ENCODE results near the gene ANKRD10. TPM values are rescaled to one million over a fixed set of nuclear protein-coding genes. Genes with fewer than 3 reads are reported as not detected.

ANKRD10 gene
- total RNA-seq, 1 donor = 128 TPM

- DNase-seq (ENCODE audit: insufficient read length, low spot score, missing footprints) = peak; percentile 86
- Histone ChIP-seq H3K27me3 (ENCODE audit: insufficient read depth, low read length) (no peaks in the 10 kb centered on the region), H3K27ac (ENCODE audit: low read depth, low read length) (peak overlapping the region; percentile 85), H3K79me2 (ENCODE audit: insufficient read depth, low read length) (peaks cover 65% of the 10 kb centered on the region), H3K9me3 (ENCODE audit: low read depth, low read length) (no peaks in the 10 kb centered on the region), H3K4me1 (ENCODE audit: insufficient read depth, low read length) (peaks cover 38% of the 10 kb centered on the region), H3K4me3 (ENCODE audit: insufficient read depth, low read length) (peak overlapping the region; percentile 95), H3K36me3 (ENCODE audit: insufficient read depth, low read length) (peaks cover 26% of the 10 kb centered on the region), H2AFZ (ENCODE audit: low read length) (no peak overlapping the region), H4K20me1 (ENCODE audit: insufficient read depth, low read length) (peaks cover 56% of the 10 kb centered on the region), H3K4me2 (ENCODE audit: insufficient read depth, low read length) (peak overlapping the region; percentile 99)
- TF ChIP-seq, protein P1, sequence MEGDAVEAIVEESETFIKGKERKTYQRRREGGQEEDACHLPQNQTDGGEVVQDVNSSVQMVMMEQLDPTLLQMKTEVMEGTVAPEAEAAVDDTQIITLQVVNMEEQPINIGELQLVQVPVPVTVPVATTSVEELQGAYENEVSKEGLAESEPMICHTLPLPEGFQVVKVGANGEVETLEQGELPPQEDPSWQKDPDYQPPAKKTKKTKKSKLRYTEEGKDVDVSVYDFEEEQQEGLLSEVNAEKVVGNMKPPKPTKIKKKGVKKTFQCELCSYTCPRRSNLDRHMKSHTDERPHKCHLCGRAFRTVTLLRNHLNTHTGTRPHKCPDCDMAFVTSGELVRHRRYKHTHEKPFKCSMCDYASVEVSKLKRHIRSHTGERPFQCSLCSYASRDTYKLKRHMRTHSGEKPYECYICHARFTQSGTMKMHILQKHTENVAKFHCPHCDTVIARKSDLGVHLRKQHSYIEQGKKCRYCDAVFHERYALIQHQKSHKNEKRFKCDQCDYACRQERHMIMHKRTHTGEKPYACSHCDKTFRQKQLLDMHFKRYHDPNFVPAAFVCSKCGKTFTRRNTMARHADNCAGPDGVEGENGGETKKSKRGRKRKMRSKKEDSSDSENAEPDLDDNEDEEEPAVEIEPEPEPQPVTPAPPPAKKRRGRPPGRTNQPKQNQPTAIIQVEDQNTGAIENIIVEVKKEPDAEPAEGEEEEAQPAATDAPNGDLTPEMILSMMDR (IDR thresholded peaks at IDR 0.05; ENCODE audit: extremely low read depth, low read depth, low read length) = no peak
Measured at GRCh38 chr13:110912651-110913051, 2.2 kb downstream of the ANKRD10 start.

DNA sequence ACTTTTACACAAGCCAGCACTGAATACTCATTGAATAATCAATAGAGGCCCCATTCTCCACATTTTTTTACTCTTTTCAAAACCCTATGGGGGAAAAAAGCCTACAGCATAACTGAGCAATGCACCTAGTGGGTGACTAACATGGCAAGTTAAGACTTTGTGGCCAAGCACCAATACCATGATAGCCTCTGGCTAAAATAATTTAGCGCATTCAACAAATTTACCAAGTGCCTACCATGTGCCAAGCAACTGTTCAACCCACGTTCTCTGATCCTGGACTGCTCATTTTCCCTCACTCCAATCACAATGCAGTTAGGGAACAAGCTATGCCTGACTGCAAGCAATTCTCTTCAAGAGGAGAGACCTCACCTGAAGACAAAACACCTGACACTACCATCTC, 3.0 kb downstream of the ANKRD10 start:
- H3K4me3 ChIP-seq (ENCODE audit: insufficient read depth, low read length) = no peak overlapping the region
- TF ChIP-seq, protein P1 (IDR thresholded peaks at IDR 0.05; ENCODE audit: extremely low read depth, low read depth, low read length) = no peak
- H4K20me1 ChIP-seq (ENCODE audit: insufficient read depth, low read length) = peaks cover 57% of the 10 kb centered on the region
- no peak for DNase-seq (ENCODE audit: insufficient read length, low spot score, missing footprints)
- peaks cover 26% of the 10 kb centered on the region for H3K36me3 ChIP-seq (ENCODE audit: insufficient read depth, low read length)
- peaks cover 72% of the 10 kb centered on the region for H3K79me2 ChIP-seq (ENCODE audit: insufficient read depth, low read length)
- H2AFZ ChIP-seq (ENCODE audit: low read length) = no peak overlapping the region
- peak overlapping the region; percentile 85 for H3K27ac ChIP-seq (ENCODE audit: low read depth, low read length)
- no peaks in the 10 kb centered on the region for H3K27me3 ChIP-seq (ENCODE audit: insufficient read depth, low read length)
- H3K4me1 ChIP-seq (ENCODE audit: insufficient read depth, low read length) = peaks cover 34% of the 10 kb centered on the region
- peak overlapping the region; percentile 99 for H3K4me2 ChIP-seq (ENCODE audit: insufficient read depth, low read length)
- H3K9me3 ChIP-seq (ENCODE audit: low read depth, low read length) = no peaks in the 10 kb centered on the region

- no peak overlapping the region for H3K27ac ChIP-seq (ENCODE audit: low read depth, low read length)
- no peaks in the 10 kb centered on the region for H3K9me3 ChIP-seq (ENCODE audit: low read depth, low read length)
- no peaks in the 10 kb centered on the region for H3K27me3 ChIP-seq (ENCODE audit: insufficient read depth, low read length)
- H4K20me1 ChIP-seq (ENCODE audit: insufficient read depth, low read length) = peaks cover 57% of the 10 kb centered on the region
- TF ChIP-seq, protein P1 (IDR thresholded peaks at IDR 0.05; ENCODE audit: extremely low read depth, low read depth, low read length) = no peak
- H3K36me3 ChIP-seq (ENCODE audit: insufficient read depth, low read length) = peaks cover 42% of the 10 kb centered on the region
- no peak overlapping the region for H2AFZ ChIP-seq (ENCODE audit: low read length)
- peaks cover 24% of the 10 kb centered on the region for H3K4me1 ChIP-seq (ENCODE audit: insufficient read depth, low read length)
- peaks cover 88% of the 10 kb centered on the region for H3K79me2 ChIP-seq (ENCODE audit: insufficient read depth, low read length)
- no peak for DNase-seq (ENCODE audit: insufficient read length, low spot score, missing footprints)
- no peak overlapping the region for H3K4me2 ChIP-seq (ENCODE audit: insufficient read depth, low read length)
- H3K4me3 ChIP-seq (ENCODE audit: insufficient read depth, low read length) = no peak overlapping the region
Measured at GRCh38 chr13:110910013-110910890, 4.6 kb downstream of the ANKRD10 start.
